A673 (cell line): ENCODE results near the gene PFKM. TPM values are rescaled to one million over a fixed set of nuclear protein-coding genes. Genes with fewer than 3 reads are reported as not detected.

Source experiments
- BruUV-seq: library from RNA; stranded (reverse); fragments of 400-500 nt; replicated peaks from 2 replicates; lab custom pipeline; 2021; lab: Mats Ljungman, UMichigan
- CTCF ChIA-PET: fragments of 300-600 bp; sonication (Branson Sonifier 250); formaldehyde crosslinking; loops from one replicate; lab custom pipeline; 2022; ENCODE audit warnings: antibody characterized with exemption; lab: Charles Lee
- POLR2A ChIA-PET: fragments of 300-600 bp; sonication (Branson Sonifier 250); formaldehyde crosslinking; loops from one replicate; lab custom pipeline; 2022; ENCODE audit warnings: antibody characterized with exemption; ENCODE audit not compliant: low non-redundant PET; lab: Charles Lee
- DNase-seq: peaks from one replicate; pipeline ENCODE4 v3.0.0-alpha.2; 2015; ENCODE audit warnings: low spot score
- H3K27ac ChIP-seq: fragments of 200-600 bp; sonication (generic); 2 replicates; pipeline ENCODE4 v1.5.1; 2016; ENCODE audit warnings: mixed run types, low read depth, mild to moderate bottlenecking, mixed read lengths, antibody characterized with exemption, low read length; ENCODE audit not compliant: poor library complexity, severe bottlenecking
- H3K27me3 ChIP-seq: fragments of 200-600 bp; sonication (generic); replicated peaks from 2 replicates; pipeline ENCODE4 v1.6.1; 2017; ENCODE audit warnings: mixed run types, low read depth, mild to moderate bottlenecking, mixed read lengths, antibody characterized with exemption, low read length; ENCODE audit not compliant: insufficient read depth, poor library complexity
- H3K36me3 ChIP-seq: fragments of 200-600 bp; sonication (generic); 2 replicates; pipeline ENCODE4 v1.6.1; 2016; ENCODE audit warnings: mixed run types, mild to moderate bottlenecking, mixed read lengths, antibody characterized with exemption, low read length; ENCODE audit not compliant: insufficient read depth, poor library complexity, severe bottlenecking
- H3K4me1 ChIP-seq: fragments of 200-600 bp; sonication (generic); 2 replicates; pipeline ENCODE4 v1.6.1; 2017; ENCODE audit warnings: mixed run types, mild to moderate bottlenecking, mixed read lengths, antibody characterized with exemption, low read length; ENCODE audit not compliant: insufficient read depth, poor library complexity, severe bottlenecking
- H3K4me3 ChIP-seq: fragments of 200-600 bp; sonication (generic); 2 replicates; pipeline ENCODE4 v1.5.1; 2016; ENCODE audit warnings: low read depth, mixed run types, mild to moderate bottlenecking, mixed read lengths, low read length; ENCODE audit not compliant: poor library complexity, severe bottlenecking
- H3K9me3 ChIP-seq: fragments of 200-600 bp; sonication (generic); 2 replicates; pipeline ENCODE4 v1.6.1; 2016; ENCODE audit warnings: mixed run types, low read depth, mild to moderate bottlenecking, mixed read lengths, antibody characterized with exemption, low read length; ENCODE audit not compliant: poor library complexity, severe bottlenecking
- CTCF ChIP-seq: fragments of 300-800, 200-600 bp; sonication (generic); conservative IDR thresholded peaks from 2 replicates; pipeline ENCODE4 v1.5.1; 2017; ENCODE audit warnings: low read depth, mild to moderate bottlenecking, antibody characterized with exemption, low read length, moderate library complexity, mixed read lengths
- EZH2 ChIP-seq: fragments of 200-600 bp; sonication (generic); IDR thresholded peaks from 2 replicates; pipeline ENCODE4 v1.6.1; 2017; ENCODE audit warnings: borderline replicate concordance, low read depth, mild to moderate bottlenecking, mixed read lengths, antibody characterized with exemption, low read length; ENCODE audit not compliant: poor library complexity, severe bottlenecking
- intact Hi-C: fragments of 100-400 bp; cut with micrococcal nuclease; formaldehyde crosslinking; loops from one replicate; pipeline ENCODE4 v1.10.0; 2022; ENCODE audit not compliant: unreplicated experiment
- total RNA-seq: library from RNA; stranded (reverse); gene quantifications from 2 replicates; pipeline ENCODE4 v1.2.3, GENCODE V29; 2021

PFKM gene
- total RNA-seq, 1 experiment from 2014 or later = 114 TPM

- H3K27ac ChIP-seq = no peak overlapping the region
- intact Hi-C loops = loop anchor here (10.0 kb wide), 4 partner anchors 185 to 425 kb away; partner anchors contain the start of genes COL2A1 and TMEM106C
- CTCF ChIA-PET = interaction anchor here (1.7 kb wide), 1 partner anchor 429 kb away, joined by 7 read pairs; no protein-coding TSS in a partner anchor
- H3K27me3 ChIP-seq = peaks cover 2% of the 10 kb centered on the region
- BruUV-seq = no TSS peak
- H3K9me3 ChIP-seq = no peaks in the 10 kb centered on the region
- peak; percentile 85 for DNase-seq
- no peaks in the 10 kb centered on the region for H3K36me3 ChIP-seq
- TF ChIP-seq CTCF = peak; percentile 86
- no peak for TF ChIP-seq EZH2
- no peak overlapping the region for H3K4me3 ChIP-seq
- H3K4me1 ChIP-seq = peaks cover 18% of the 10 kb centered on the region
- POLR2A ChIA-PET = no interaction called here
These were observed 70.4 kb downstream of the PFKM start for GRCh38 chr12:48189331-48190125.

GRCh38 chr12:48191096-48191495 is 71.9 kb downstream of the PFKM start:
- no peaks in the 10 kb centered on the region for H3K27me3 ChIP-seq
- intact Hi-C loops = no loop called here
- peaks cover 7% of the 10 kb centered on the region for H3K4me1 ChIP-seq
- no peak for DNase-seq
- TF ChIP-seq CTCF = no peak
- no peak for TF ChIP-seq EZH2
- ChIA-PET CTCF (no interaction called here), POLR2A (no interaction called here)
- H3K9me3 ChIP-seq = no peaks in the 10 kb centered on the region
- H3K4me3 ChIP-seq = no peak overlapping the region
- no peaks in the 10 kb centered on the region for H3K36me3 ChIP-seq
- no peak overlapping the region for H3K27ac ChIP-seq
- BruUV-seq = no TSS peak

GRCh38 chr12:48192861-48193260 is 73.7 kb downstream of the PFKM start:
- intact Hi-C loops = no loop called here
- Histone ChIP-seq H3K27me3 (no peaks in the 10 kb centered on the region), H3K4me3 (no peak overlapping the region), H3K9me3 (no peaks in the 10 kb centered on the region), H3K4me1 (peaks cover 4% of the 10 kb centered on the region), H3K36me3 (no peaks in the 10 kb centered on the region), H3K27ac (no peak overlapping the region)
- no peak for DNase-seq
- BruUV-seq = no TSS peak
- POLR2A ChIA-PET = no interaction called here
- CTCF ChIA-PET = no interaction called here
- TF ChIP-seq EZH2 (no peak), CTCF (no peak)
